NB4 (cell line): ENCODE data around the gene ACHE.

Source experiments
- CTCF ChIP-seq: IDR thresholded peaks from one replicate; pipeline ENCODE4 v1.5.1; 2012; ENCODE audit warnings: low read depth, low read length
- MAX ChIP-seq: IDR thresholded peaks from 2 replicates; pipeline ENCODE4 v1.6.1; 2011; ENCODE audit warnings: low read depth, low read length
- POLR2A ChIP-seq: IDR thresholded peaks from 2 replicates; pipeline ENCODE4 v1.6.1; 2011; ENCODE audit warnings: mild to moderate bottlenecking; ENCODE audit not compliant: insufficient read length; ENCODE audit errors: extremely low read depth

GRCh38 chr7:100933734-100934133 is 38.0 kb upstream of the ACHE start:
- TF ChIP-seq CTCF = no peak
- no peak for TF ChIP-seq POLR2A
- no peak for TF ChIP-seq MAX
